GM12891 (cell line): Measurements from ENCODE around the gene FAM193A.

Experiments used
- PAX5 ChIP-seq: IDR thresholded peaks from 2 replicates; pipeline ENCODE4 v1.6.1; 2011; ENCODE audit warnings: low read length, moderate library complexity, mild to moderate bottlenecking; ENCODE audit not compliant: insufficient read depth, severe bottlenecking
- POLR2A ChIP-seq: IDR thresholded peaks from 2 replicates; pipeline ENCODE4 v1.6.1; 2011; ENCODE audit warnings: low read depth, low read length, control low read depth
- POLR2AphosphoS5 ChIP-seq: IDR thresholded peaks from 2 replicates; pipeline ENCODE4 v1.6.1; 2011; ENCODE audit warnings: low read depth, low read length, control low read depth
- POU2F2 ChIP-seq: IDR thresholded peaks from 2 replicates; pipeline ENCODE4 v1.6.1; 2011; ENCODE audit warnings: low read depth, mild to moderate bottlenecking, control low read depth, low read length, moderate library complexity
- SPI1 ChIP-seq: IDR thresholded peaks from 2 replicates; pipeline ENCODE4 v1.6.1; 2011; ENCODE audit warnings: low read depth, low read length, control low read depth
- TAF1 ChIP-seq: IDR thresholded peaks from 2 replicates; pipeline ENCODE4 v1.6.1; 2011; ENCODE audit warnings: low read depth, low read length, control low read depth

GRCh38 chr4:2660596-2661211, 124.3 kb downstream of the FAM193A start:
- TF ChIP-seq POLR2AphosphoS5 (no peak), POLR2A (no peak), SPI1 (no peak), TAF1 (no peak), POU2F2 (no peak), PAX5 (no peak)
